ENCODE results near the gene CUBN. TPM values are rescaled to one million over a fixed set of nuclear protein-coding genes. Genes with fewer than 3 reads are reported as not detected.

Gene CUBN
- total RNA-seq, 1 donor from 2014 or later = 2.1 TPM

- peak; percentile 97 for DNase-seq (ENCODE audit: extremely low read depth, low read depth, low spot score)
Observed at GRCh38 chr10:16995867-16996529, 133.6 kb downstream of the CUBN start.

DNA sequence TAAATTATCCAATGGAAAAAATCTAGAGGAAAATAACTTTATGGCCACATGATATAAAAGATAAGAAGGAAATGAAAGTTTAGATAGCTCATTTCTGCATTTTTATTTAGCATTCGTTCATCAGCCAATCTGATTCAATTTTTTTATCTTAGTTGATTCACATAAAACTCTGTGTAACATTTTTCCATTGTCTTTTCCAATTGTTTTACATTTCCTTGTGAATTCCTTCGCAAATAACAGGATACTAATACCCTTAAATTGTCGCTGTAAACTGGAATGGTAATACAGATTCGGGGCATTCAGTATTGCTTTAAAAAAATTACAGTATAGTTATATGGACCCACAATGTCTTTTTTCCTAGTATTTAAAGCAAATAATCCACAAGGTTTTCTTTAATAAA lies 136.4 kb downstream of the CUBN start:
- no peak for DNase-seq (ENCODE audit: extremely low read depth, low read depth, low spot score)

DNA sequence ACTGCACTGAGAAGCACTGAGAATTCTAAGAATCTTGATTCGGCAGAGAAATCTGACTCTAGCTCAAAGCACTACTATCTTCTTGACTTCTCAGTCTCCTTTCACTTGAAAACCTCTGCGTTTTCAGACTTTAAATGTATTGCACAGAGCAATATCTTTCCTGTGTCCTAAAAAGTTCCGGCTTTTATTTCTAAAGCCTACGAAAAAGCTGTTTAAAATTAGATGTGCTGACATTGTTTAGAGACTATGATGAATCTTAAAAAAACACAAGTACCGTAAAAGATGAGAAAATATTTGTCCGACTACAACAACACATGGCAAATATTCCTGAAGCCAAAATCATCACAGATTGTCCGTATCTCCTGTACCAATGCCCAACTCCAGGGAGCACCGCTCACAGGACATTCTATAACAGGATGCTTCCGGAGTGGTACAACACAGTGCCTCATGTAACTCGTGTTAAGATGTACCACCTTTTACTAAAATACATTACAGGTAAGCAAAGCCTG lies 136.9 kb downstream of the CUBN start:
- DNase-seq (ENCODE audit: extremely low read depth, low read depth, low spot score) = no peak

DNA sequence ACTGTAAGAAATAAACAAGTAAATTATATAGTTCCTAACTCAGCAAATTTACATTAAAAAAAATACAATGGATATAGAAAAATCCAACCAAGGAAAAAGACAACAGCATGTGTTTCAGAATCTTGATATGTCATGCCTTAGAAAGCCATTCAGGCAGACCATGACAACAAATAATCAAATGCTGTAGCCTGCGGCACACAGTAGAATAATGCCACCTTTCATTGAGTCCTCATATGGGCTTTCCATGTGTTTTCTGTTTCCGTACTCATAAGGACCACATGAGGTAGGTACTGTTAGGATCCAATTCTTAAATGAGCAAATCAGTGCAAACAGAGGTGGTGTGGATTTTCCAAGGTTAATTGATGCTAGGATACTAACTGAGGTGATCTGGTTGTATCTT lies 138.6 kb downstream of the CUBN start:
- no peak for DNase-seq (ENCODE audit: extremely low read depth, low read depth, low spot score)

GRCh38 chr10:16989826-16990293 lies 139.8 kb downstream of the CUBN start:
- DNase-seq (ENCODE audit: extremely low read depth, low read depth, low spot score) = no peak

DNA sequence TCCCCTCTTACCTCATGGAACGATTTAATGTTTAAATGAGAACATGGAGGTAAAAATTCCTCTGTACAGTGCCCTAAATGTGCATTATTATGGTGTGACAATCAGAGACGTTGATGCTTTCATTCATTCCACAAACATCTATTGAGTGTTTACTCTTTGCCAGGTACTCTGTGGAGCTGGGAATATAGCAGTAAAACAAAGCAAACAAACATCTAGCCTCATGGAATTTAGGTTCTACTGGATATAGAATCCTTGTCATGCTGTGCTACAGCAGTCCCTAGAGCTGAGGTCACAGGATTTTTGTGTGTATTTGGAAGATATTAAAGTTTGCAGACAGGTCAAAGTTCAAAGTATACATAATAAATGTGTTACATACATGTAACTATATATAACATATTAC lies 140.7 kb downstream of the CUBN start:
- no peak for DNase-seq (ENCODE audit: extremely low read depth, low read depth, low spot score)

- DNase-seq (ENCODE audit: extremely low read depth, low read depth, low spot score) = no peak
Observed at GRCh38 chr10:16987976-16988610, 141.5 kb downstream of the CUBN start.

GRCh38 chr10:16987206-16987621 lies 142.4 kb downstream of the CUBN start:
- no peak for DNase-seq (ENCODE audit: extremely low read depth, low read depth, low spot score)

- no peak for DNase-seq (ENCODE audit: extremely low read depth, low read depth, low spot score)
Observed at GRCh38 chr10:16986406-16987205, 143.0 kb downstream of the CUBN start.

DNA sequence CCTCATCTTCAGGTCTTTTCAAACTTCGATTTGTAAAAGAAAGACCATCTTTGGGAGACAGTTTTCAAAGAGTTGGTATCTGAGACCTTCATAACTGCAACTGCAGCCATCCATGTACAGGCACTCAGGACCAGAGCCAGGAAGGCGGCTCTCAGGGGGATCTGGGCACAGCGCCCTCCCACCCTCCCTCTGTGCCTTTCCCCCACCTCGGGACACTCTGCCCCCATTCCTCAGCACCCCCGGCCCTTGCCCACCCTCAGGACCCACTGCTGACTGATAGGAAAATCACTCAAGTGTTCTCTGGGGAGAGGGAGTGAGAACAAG lies 143.6 kb downstream of the CUBN start:
- DNase-seq (ENCODE audit: extremely low read depth, low read depth, low spot score) = no peak

DNA sequence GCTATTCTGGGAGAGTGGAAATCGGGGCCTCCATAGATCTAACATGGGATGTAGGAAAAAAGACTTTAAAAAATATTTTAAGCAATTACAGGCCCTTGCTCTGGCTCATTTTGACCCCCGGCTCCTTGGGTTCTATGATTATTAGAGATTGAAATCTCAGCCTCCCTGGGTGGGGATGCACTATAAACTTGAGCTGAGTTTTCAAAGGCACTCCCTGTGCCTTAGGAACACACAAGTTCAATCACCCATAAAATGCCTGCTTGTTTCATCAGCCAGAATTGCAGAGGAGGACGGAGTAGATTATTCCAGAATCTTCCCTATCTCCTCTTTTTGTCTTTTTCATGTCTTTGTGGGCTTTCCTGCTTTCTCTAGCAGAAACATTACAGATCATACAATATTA lies 145.4 kb downstream of the CUBN start:
- no peak for DNase-seq (ENCODE audit: extremely low read depth, low read depth, low spot score)

- DNase-seq (ENCODE audit: extremely low read depth, low read depth, low spot score) = no peak
Observed at GRCh38 chr10:16976803-16977202, 152.8 kb downstream of the CUBN start.

GRCh38 chr10:16975188-16975587 lies 154.4 kb downstream of the CUBN start:
- no peak for DNase-seq (ENCODE audit: extremely low read depth, low read depth, low spot score)

DNA sequence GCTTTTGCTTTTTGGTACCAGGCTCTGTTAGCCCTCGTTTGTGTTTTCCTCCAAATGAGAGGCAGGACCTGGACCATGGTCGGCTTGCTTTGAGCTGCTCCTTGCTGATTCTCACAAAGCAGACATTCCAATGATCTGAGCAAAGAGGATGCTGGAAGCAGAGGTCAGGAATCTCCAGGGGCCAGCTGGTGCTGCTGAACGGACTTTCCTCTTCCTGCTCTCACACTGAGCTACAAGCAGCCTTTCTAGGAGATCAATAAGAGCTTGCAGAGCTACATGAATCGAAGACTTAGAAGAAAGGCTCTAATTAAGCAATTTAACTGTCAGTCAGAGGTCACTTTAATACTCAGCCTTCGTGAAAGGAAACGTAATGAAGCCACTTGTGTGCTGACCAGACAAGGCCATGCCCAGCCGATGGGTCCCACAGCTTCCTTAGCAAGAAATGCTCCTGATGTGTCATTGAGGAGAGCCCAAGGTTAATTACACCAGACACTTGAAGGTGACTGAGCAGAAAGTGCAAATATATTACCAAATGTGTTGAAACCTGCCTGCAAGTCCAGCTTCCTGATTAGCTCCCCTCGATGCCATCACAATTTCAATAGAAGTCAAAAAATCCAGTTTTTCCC lies 161.1 kb downstream of the CUBN start:
- DNase-seq (ENCODE audit: extremely low read depth, low read depth, low spot score) = peak; percentile 78

DNA sequence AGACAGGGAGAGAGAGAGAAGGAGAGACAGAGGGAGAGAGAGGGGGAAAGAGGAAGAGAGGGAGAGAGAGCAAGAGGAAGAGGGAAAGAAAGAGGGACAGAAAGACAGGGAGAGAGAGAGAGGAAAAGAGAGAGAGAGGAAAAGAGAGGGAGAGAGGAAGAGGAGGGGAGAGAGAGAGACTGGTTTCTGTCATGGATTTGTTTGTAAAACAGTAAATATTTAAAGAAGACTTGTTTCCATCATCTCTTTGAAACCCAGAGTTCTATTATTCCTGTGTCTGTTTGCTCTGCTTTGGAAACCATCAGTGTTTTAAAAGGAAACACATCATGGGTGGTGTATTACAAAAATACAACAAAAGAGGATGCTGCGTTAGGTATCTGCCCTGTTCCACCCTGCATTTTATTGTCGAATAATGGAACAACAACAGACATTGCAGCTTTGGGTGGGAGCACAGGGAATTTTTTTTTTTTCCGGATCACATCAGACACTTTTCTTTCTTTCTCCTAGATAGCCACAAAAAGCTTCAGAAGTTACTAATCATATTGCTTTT lies 161.7 kb downstream of the CUBN start:
- no peak for DNase-seq (ENCODE audit: extremely low read depth, low read depth, low spot score)

- no peak for DNase-seq (ENCODE audit: extremely low read depth, low read depth, low spot score)
Observed at GRCh38 chr10:16966991-16967865, 162.4 kb downstream of the CUBN start.

DNA sequence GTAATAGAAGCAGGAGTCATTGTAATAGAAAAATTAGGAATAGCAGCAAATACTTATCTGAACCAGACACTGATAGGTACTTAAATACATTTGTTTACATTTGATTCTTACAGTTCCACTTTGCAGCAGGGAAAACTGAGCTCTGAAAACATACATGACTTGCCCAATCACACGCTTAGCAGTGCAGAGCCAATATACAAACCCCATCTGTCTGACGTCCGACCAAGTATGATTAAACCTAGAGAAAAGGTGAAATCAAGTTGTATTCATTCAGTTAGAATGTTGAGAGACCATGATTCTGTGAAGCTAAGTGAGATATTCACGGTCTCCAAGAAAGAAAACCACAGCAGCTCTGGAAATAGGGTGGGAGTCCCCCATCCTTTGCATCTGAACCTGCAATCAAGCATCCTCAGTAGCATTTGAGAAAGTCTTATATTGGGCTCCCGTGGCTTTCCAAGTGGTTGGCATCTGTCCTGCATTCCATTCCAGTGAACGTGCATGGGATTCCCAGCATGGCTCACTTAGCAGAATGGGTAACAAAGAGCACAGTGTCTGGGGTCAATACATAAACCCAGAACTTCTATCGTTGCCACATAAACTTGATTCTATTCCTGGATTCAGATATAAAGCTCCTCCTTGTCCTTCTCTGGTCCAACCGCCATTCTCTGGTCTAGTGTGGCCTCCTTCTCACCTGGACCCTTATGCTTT lies 163.7 kb downstream of the CUBN start:
- DNase-seq (ENCODE audit: extremely low read depth, low read depth, low spot score) = no peak

DNA sequence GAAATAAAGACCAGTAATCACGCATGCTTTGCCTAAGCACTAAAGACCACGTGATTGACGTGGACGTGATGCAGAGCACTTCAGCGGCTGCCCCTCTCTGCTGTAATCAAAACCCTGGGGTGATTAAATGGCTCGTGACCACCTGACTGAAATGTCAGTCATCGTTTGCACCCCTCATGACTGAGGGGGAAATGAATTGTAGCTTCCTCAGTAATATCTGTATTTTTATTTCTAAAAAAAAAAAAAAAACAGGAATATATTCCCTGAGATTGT lies 164.3 kb downstream of the CUBN start:
- no peak for DNase-seq (ENCODE audit: extremely low read depth, low read depth, low spot score)

- no peak for DNase-seq (ENCODE audit: extremely low read depth, low read depth, low spot score)
Observed at GRCh38 chr10:16964576-16965343, 164.9 kb downstream of the CUBN start.
